ENCODE data around the gene HSPG2.

DNA sequence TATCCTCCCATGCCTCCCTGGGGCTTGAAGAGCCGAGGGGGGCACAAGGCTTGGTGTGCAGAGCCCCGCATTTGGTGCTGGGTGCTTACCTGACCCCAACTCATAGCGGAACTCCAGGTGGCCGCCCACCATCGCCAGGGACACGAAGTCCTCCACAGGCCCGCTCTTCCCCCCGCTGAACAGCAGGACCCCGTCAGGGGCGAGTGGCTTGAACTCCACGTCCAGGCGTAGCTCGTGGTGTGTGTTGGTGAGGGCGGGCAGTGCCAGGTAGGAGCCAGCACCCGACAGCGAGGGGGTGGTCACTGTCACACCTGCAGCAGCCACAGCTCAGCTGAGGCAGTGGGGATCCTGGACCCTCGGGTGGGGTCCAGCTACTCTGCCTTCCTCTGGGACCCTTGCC is 107.8 kb downstream of the HSPG2 start:
- TF ChIP-seq CTCF (IDR thresholded peaks at IDR 0.05) (no peak), POLR2A (IDR thresholded peaks at IDR 0.05) (no peak)
